Lung microvascular endothelial cell (primary cell): ENCODE data around the gene ZNF280D. TPM values are rescaled to one million over a fixed set of nuclear protein-coding genes. Genes with fewer than 3 reads are reported as not detected.
"Not testable (repeated sequence)": the region's sequence is repeated elsewhere in the genome, so short reads cannot be mapped to it uniquely, and the experiment has no call there.

Source experiments
- DNase-seq, 2 donors: peaks; one replicate each; pipeline versions ENCODE4 v3.0.0 to v3.0.0-alpha.2; 2010; ENCODE audit warnings: low read depth in 2 of 2
- total RNA-seq: library from RNA; depleted of rRNA; stranded (reverse); fragments of >200 nt; gene quantifications from 2 replicates; pipeline ENCODE4 v1.2.1, GENCODE V29; 2014

Gene ZNF280D
- total RNA-seq: 13.5 and 21.0 TPM in 2 replicates

GRCh38 chr15:56733136-56734012 is at the start of gene ZNF280D:
Gene ZNF280D, minus strand, starts transcription at chr15:56733509. Its CDS starts 26,400 bp downstream, at chr15:56707109.
- DNase-seq: peak; percentile 92 to 93

- no peak for DNase-seq
Measured at GRCh38 chr15:56782306-56782705, 49.0 kb upstream of the ZNF280D start.

- DNase-seq: no peak
Measured at GRCh38 chr15:56781666-56782065, 48.4 kb upstream of the ZNF280D start.

GRCh38 chr15:56780102-56780725 is 46.9 kb upstream of the ZNF280D start:
- not testable (repeated sequence) for DNase-seq

GRCh38 chr15:56779449-56779848 is 46.1 kb upstream of the ZNF280D start:
- not testable (repeated sequence) for DNase-seq

- no peak for DNase-seq
Measured at GRCh38 chr15:56778761-56779160, 45.5 kb upstream of the ZNF280D start.

GRCh38 chr15:56776839-56777238 is 43.5 kb upstream of the ZNF280D start:
- no peak for DNase-seq

- DNase-seq: peak in 1 of 2 donors; percentile 50
Measured at GRCh38 chr15:56775641-56776040, 42.3 kb upstream of the ZNF280D start.

- no peak for DNase-seq
Measured at GRCh38 chr15:56774356-56774755, 41.0 kb upstream of the ZNF280D start.

GRCh38 chr15:56772868-56773639 is 39.7 kb upstream of the ZNF280D start:
- no peak for DNase-seq

GRCh38 chr15:56770173-56770572 is 36.9 kb upstream of the ZNF280D start:
- no peak for DNase-seq

- peak; percentile 23 to 77 for DNase-seq
Measured at GRCh38 chr15:56767315-56767714, 34.0 kb upstream of the ZNF280D start.

- peak in 1 of 2 donors; percentile 59 for DNase-seq
Measured at GRCh38 chr15:56765251-56765650, 31.9 kb upstream of the ZNF280D start.

- DNase-seq: peak; percentile 13 to 31
Measured at GRCh38 chr15:56763141-56763895, 30.0 kb upstream of the ZNF280D start.

GRCh38 chr15:56760186-56760585 is 26.9 kb upstream of the ZNF280D start:
- DNase-seq: peak in 1 of 2 donors; percentile 22

GRCh38 chr15:56759450-56759845 is 26.1 kb upstream of the ZNF280D start:
- DNase-seq: peak in 1 of 2 donors; percentile 31

- DNase-seq: peak in 1 of 2 donors; percentile 8
Measured at GRCh38 chr15:56758770-56759449, 25.6 kb upstream of the ZNF280D start.

- DNase-seq: no peak
Measured at GRCh38 chr15:56757875-56758274, 24.6 kb upstream of the ZNF280D start.

GRCh38 chr15:56754772-56755370 is 21.6 kb upstream of the ZNF280D start:
- no peak for DNase-seq

GRCh38 chr15:56752986-56753385 is 19.7 kb upstream of the ZNF280D start:
- DNase-seq: no peak
